LNCaP clone FGC (cell line): Measurements from ENCODE around the gene FCER1G.

Source experiments
- DNase-seq: peaks from one replicate; pipeline ENCODE4 v3.0.0-alpha.2; 2011; ENCODE audit warnings: low read depth
- H3K4me3 ChIP-seq: 2 replicates; pipeline ENCODE4 v1.5.1; 2011; ENCODE audit warnings: mild to moderate bottlenecking, low read depth, low read length, control low read depth
- TF ChIP-seq, protein P1 (sequence below): IDR thresholded peaks from 2 replicates; pipeline ENCODE4 v1.5.1; 2012; ENCODE audit warnings: mild to moderate bottlenecking; ENCODE audit not compliant: control insufficient read depth, insufficient read depth; ENCODE audit errors: extremely low read depth

Gene FCER1G

DNA sequence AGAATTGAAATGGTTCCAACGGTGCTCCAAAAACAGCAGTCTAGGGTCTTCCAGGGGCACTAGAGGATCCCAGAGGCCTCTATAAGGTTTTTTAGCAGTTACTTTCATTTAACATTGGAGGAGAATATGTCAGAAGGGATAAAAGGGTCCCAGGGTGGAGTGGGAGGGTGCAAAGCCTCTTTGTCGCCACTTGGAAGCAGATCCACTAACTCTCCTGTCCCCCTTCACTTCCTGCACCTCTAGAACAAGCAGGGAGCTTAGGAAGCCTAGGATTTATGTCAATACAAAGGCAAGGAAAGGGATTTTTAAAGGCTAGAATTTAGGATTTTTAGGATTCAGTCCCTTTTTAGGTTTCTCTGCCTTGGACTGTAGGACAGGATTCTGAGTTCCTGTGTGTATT, 51.7 kb downstream of the FCER1G start:
- no peak for DNase-seq
- TF ChIP-seq, protein P1, sequence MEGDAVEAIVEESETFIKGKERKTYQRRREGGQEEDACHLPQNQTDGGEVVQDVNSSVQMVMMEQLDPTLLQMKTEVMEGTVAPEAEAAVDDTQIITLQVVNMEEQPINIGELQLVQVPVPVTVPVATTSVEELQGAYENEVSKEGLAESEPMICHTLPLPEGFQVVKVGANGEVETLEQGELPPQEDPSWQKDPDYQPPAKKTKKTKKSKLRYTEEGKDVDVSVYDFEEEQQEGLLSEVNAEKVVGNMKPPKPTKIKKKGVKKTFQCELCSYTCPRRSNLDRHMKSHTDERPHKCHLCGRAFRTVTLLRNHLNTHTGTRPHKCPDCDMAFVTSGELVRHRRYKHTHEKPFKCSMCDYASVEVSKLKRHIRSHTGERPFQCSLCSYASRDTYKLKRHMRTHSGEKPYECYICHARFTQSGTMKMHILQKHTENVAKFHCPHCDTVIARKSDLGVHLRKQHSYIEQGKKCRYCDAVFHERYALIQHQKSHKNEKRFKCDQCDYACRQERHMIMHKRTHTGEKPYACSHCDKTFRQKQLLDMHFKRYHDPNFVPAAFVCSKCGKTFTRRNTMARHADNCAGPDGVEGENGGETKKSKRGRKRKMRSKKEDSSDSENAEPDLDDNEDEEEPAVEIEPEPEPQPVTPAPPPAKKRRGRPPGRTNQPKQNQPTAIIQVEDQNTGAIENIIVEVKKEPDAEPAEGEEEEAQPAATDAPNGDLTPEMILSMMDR, result no peak
- H3K4me3 ChIP-seq, result no peak overlapping the region

DNA sequence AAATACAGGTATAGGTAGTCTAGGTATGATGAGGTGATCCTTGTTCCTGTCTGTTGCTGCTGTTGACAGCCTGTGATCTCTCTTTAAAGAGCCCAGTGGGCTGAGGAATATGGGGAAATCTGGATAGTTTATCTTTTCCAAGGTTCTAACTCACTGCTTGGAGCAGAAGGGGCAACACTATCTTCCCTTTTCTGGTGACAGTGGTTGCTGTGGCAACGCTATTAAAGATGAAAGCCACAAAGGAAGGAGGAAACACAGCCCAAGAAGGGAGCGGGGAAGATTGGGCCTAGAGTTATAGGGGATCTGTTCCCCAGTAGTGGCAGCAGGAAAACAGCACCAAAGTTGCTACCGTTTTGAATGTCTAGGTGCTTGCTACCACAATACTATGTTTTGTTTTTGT, 52.2 kb downstream of the FCER1G start:
- no peak overlapping the region for H3K4me3 ChIP-seq
- DNase-seq, result no peak
- TF ChIP-seq, protein P1, result no peak
